GM18870 (cell line): ENCODE results near the gene RHEB.

Experiments used
- ATAC-seq: cut with Tn5 transposase; IDR thresholded peaks from one replicate; pipeline ENCODE4 v1.9.1; 2021; ENCODE audit warnings: moderate library complexity; ENCODE audit not compliant: unreplicated experiment

The RHEB gene

DNA sequence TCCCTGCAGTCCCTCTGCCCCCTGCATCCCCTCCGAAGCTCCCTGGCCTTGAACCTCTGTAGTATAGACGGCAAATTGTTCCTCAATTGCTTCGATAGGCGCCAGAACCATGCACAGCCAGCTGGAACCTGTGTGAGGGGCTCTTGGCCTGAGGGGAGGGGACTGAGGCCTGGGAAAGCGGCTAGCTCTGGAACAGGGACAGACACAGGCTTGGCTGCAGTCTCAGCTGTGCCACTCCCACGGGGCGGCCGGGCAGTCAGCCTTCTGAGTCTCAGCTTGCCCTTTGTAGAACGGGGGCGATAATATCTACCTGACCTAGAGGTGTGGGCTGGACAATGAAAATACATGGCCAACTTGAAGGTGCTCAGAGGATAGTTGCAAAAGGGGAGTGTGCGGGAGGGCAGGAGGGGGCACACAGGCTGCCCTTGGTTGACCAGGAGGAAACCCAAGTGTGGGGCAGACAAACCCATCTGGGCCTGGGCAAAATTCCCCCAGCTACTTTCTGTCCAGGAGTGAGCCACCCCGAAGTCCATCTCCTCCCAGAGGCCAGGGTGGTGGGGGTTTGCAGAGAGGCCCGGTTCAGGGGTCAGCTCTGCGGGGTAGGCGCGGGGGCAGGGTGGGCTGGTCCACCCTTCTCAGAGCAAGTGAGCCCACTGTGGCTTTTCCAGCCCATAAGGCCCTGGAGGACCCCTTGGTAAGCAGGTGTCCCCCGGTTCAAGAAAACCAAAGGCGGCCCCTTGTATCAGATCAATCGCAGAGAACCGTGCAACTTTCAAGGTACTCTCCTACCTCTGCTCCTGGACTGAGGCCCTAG is 84.4 kb downstream of the RHEB start:
- no peak for ATAC-seq

DNA sequence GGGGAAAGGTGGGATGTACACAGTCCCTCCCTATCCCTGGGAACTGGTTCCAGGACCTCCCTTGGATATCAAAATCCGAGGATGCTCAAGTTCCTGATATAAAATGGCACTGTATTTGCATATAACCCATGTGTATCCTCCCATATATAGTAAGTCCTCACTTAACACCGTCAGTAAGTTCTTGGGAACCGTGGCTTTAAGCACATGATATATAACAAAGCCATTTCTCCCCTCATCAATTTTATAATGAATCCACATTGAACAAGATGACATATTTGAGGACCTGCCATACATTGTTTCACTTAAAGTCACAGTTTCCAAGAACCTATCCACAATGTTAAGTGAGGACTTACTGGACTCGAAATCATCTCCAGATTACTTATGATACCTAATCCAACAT is 85.1 kb downstream of the RHEB start:
- ATAC-seq = no peak

GRCh38 chr7:151433721-151434400 is 85.8 kb downstream of the RHEB start:
- no peak for ATAC-seq

- peak; percentile 47 for ATAC-seq
Observed at GRCh38 chr7:151432658-151433521, 86.8 kb downstream of the RHEB start.

DNA sequence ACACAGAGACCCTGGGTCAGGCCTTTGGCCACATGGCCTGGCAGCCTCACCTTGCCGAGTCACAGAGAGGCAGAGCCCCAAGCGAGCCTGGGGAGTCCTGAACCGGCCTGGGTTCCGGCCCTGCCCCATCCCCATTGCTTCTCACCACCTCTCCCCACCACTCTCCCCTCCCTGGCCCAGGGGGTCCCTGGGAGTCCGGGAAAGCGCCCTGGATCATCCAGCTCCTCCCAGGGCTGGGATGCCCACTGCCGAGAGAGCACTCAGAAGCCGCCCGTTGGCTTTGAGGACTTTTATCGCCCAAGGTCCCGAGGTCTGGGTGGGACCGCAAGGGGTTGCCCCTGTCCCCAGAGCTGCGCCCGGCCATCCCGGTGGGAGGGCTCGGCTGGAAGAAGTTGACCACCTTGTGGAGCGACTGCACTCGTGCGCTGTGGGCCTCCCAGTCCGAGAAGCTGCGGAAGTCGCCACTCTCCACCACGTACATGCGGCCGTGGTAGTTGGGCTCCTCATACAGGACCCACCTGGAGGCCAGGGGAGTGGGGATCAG is 87.9 kb downstream of the RHEB start:
- no peak for ATAC-seq

DNA sequence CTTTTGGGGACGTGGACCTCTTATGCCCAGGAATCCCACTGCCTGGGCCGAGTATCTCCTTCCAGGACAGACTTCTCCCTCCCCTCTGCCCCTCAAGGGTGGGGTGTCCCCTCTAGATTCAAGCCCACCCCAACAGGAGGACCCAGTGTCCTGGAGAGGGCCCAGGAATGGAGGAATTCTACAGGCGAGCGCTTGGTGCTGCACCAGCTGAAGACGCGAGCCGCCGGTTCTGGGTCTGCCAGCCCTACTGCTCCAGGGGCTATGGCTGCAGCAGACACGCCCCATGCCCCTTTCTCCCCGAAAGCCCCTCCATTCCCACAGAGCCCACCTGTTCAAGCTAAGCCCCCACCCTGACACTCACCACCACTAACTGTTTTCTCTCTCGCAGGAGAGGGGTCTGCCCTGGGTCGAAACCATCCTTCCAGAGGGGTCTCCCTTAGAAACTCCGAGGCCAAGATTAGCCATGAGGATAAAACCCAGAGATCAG is 88.4 kb downstream of the RHEB start:
- no peak for ATAC-seq

GRCh38 chr7:151430391-151431205 is 89.1 kb downstream of the RHEB start:
- ATAC-seq = no peak

GRCh38 chr7:151429560-151430331 is 89.9 kb downstream of the RHEB start:
- peak; percentile 53 for ATAC-seq

DNA sequence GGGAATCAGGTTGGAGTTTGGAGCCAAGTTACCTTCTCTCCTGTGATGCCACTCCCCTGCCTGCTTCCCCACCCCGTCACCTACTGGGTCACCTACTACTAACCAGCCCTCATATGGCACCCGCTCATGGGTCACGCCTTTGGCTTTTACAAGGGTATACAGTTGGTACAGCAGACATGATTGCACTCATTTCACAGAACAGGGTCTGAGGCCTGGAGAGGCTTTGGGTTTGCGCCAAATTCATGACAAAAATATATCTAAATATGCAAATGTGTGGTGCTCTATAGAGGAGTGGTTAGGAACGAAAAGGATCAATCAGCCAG is 90.5 kb downstream of the RHEB start:
- ATAC-seq = no peak

DNA sequence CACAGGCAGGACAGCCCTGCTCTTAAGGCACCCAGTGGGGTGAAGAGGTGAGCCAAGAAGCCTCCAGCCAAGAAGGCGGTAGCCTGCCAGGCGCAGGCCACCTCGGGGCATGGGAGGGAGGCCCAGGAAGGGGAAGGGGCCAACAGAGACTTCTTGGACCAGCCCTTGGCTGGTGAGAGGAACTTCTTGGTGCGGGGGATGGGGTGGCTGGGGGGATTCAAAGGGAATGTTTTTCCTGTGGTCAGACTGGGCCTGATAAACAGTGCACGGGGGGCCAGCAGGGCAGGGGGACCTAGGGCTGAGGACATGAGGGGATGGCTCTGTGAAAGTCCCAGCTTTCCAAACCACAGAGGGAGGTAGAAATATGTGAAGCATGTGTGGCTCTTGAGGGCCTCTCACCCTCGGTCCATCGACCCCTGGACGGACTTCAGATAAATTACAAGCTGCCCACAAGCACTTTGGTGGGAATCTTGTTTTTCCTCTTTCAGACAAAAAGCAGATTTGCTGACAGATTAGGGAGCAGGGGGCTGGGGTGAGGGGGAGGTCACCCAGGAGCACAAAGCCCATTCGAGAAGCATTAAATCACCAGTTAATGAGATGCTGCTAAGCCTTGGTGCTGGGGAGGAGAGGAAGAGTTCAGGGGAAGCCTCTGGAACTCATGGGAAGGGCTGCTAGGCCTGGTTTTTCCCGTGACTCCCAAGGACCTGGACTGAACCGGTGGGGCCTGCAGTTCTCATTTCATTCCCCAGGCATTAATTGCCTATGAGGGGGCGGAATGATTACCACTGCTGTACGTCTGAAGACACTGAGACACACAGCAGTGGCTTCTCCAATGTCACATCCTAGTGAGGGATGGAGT is 91.1 kb downstream of the RHEB start:
- ATAC-seq = no peak

- no peak for ATAC-seq
Observed at GRCh38 chr7:151427705-151428377, 91.9 kb downstream of the RHEB start.

- ATAC-seq = no peak
Observed at GRCh38 chr7:151426904-151427704, 92.6 kb downstream of the RHEB start.

DNA sequence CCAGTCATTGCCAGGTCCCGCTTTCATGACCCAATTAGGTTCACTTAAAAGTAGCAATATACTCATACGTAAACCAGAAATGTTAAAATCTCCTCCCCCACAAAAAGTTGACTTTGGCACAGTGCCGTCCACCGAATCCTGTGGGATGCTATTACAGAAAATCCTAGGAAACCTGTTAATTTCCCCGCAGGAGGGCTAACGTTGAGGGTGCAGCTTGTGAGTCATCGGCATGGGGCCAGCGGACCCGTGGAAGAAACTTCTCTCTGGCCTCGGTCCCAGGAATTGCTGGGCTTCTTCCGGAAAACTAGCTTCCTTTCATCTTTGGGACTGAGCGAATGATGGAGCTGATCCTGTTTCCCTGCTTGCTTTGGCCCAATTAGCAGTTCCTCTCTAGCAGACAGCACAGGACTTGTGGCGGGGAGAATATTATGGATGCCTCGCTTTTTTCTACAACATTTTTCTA is 93.2 kb downstream of the RHEB start:
- no peak for ATAC-seq

DNA sequence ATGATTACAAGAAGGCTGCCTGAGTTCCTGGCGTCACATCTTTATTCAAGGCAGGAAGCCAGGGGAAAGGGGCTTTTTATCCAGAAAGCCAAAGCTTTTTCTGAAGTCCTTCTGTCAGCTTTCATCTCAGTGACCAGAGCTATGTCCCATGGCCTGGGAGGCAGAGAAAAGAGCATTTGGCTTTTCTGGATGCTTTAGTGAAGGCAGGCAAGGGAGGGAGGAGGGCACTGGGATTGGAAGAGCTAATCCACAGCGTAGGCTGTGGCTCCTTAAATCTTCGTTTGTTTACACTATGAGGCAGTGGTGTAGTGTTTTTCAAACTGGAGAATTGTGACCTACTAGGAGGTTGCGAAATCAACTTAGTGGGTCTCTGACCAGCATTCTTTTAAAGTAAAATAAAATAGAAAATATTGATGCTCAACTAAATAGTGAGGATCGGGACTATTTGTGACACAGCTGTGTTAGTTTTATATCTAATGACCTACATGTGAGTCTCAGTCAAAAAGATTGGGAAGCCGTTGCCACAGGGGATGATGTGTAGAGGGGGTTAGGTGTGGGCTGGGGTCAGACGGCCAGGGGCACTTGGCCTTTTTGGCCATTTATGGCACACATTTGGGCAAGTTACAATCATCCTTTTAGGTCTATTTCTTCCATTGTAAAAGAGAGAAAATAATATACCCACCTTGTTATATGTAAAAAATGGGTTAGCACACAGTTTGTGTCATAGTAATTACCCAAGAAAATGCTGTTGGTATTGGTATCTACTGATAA is 93.8 kb downstream of the RHEB start:
- ATAC-seq = no peak

DNA sequence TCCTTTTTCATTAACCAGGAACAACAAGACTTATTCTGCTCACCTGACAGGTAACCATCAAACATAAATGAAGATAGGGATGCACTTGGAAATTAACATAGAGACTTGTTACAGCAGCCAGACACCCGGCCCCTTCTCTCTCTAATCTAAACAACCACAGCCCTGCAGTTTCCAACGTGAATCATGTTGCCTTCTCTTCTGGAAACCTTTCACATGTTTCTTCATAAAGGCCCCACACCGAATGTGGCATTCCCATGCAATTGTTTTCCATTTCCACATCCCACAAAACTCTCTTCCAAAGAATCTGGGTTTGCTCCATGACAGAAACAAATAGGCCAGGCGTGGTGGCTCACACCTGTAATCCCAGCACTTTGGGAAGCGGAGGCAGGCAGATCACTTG is 94.9 kb downstream of the RHEB start:
- ATAC-seq = no peak

DNA sequence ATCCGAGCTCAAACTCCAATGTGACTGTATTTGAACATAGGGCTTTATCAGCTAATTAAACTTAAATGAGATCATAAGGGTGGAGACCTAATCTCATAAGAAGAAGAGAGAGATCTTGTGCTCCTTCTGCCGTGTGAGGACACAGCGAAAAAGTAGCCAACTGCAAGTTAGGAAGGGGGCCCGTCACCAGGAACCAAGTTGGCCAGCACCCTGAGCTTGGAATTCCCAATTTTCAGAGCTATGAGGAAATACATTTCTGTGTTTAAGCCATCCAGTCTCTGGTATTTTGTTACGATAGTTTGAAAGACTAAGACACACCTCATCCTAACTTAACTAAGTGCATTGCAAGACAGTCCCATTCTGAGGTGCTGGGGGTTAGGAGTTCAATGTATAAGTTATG is 95.8 kb downstream of the RHEB start:
- no peak for ATAC-seq

- no peak for ATAC-seq
Observed at GRCh38 chr7:151423226-151423625, 96.5 kb downstream of the RHEB start.
